HepG2 (cell line): ENCODE measurements around the gene ANGPTL5. TPM values are rescaled to one million over a fixed set of nuclear protein-coding genes. Genes with fewer than 3 reads are reported as not detected.

Source experiments
- ATAC-seq: fragments of 200-7000 bp; cut with Tn5 transposase; 3 replicates; pipeline ENCODE4 v1.9.1; 2020; ENCODE audit warnings: mild to moderate bottlenecking, moderate library complexity
- BruUV-seq: library from RNA; stranded (reverse); fragments of 400-500 nt; replicated peaks from 2 replicates; lab custom pipeline; 2021; lab: Mats Ljungman, UMichigan
- CTCF ChIA-PET: fragments of 300-600 bp; formaldehyde crosslinking; extraction: SDS; loops from one replicate; lab custom pipeline; 2021; ENCODE audit warnings: low total read pairs, inconsistent platforms, low intra/inter-chr PET ratio; lab: Yijun Ruan, JAX
- POLR2A ChIA-PET: fragments of 350-600 bp; sonication (Branson Sonifier 250); formaldehyde crosslinking; loops from one replicate; lab custom pipeline; 2020; ENCODE audit warnings: antibody characterized with exemption, inconsistent platforms; lab: Yijun Ruan, JAX
- DNase-seq: peaks from one replicate; pipeline ENCODE4 v3.0.0-alpha.2; 2015; ENCODE audit warnings: low spot score
- FAIRE-seq: peaks from 3 replicates; lab custom pipeline; 2011; peaks lifted over from hg19 to GRCh38; lab: Jason Lieb, UNC
- H2AFZ ChIP-seq: one replicate; pipeline ENCODE4 v1.6.1; 2011; ENCODE audit warnings: low read length, inconsistent platforms
- H3K27ac ChIP-seq: fragments of 300-600 bp; 3 replicates; pipeline ENCODE4 v1.8.0; 2011; ENCODE audit warnings: mixed run types, mild to moderate bottlenecking, mixed read lengths, low read length, inconsistent platforms; ENCODE audit not compliant: insufficient read depth; ENCODE audit errors: extremely low read length
- H3K27me3 ChIP-seq, 2 experiments: fragments of 200-600 bp in 1 of 2; 2 replicates in 1 of 2; 3 replicates in 1 of 2; pipeline versions ENCODE4 v1.6.0 to v1.8.0; 2011; ENCODE audit warnings: low read length in 2 of 2, mild to moderate bottlenecking in 2 of 2, moderate library complexity in 2 of 2, inconsistent platforms in 1 of 2; ENCODE audit not compliant: insufficient read depth in 2 of 2, control insufficient read depth in 1 of 2
- H3K36me3 ChIP-seq, 2 experiments: fragments of 200-600 bp in 1 of 2; replicated peaks in 1 of 2; 2 replicates in 1 of 2; 3 replicates in 1 of 2; pipeline versions ENCODE4 v1.5.1 to v1.8.0; 2011; ENCODE audit warnings: low read length in 2 of 2, inconsistent platforms in 1 of 2; ENCODE audit not compliant: insufficient read depth in 2 of 2, control insufficient read depth in 1 of 2
- H3K4me1 ChIP-seq: 2 replicates; pipeline ENCODE4 v1.5.1; 2012; ENCODE audit warnings: low read length, inconsistent platforms; ENCODE audit not compliant: insufficient read depth
- H3K4me2 ChIP-seq: 2 replicates; pipeline ENCODE4 v1.6.0; 2011; ENCODE audit warnings: low read depth, low read length, inconsistent platforms
- H3K4me3 ChIP-seq, 3 experiments: fragments of 200-600 bp in 1 of 3; sonication (generic), shearing (Covaris generic) in 1 of 3; replicated peaks in 1 of 3; 2 replicates each; pipeline ENCODE4 v1.5.1; 2011 to 2016; ENCODE audit warnings: low read length in 3 of 3, inconsistent platforms in 2 of 3, low read depth in 2 of 3, mild to moderate bottlenecking in 2 of 3, control low read depth in 1 of 3, mixed read lengths in 1 of 3; ENCODE audit not compliant: insufficient read depth in 1 of 3
- H3K79me2 ChIP-seq: one replicate; pipeline ENCODE4 v1.6.1; 2011; ENCODE audit warnings: low read length, inconsistent platforms; ENCODE audit not compliant: insufficient read depth
- H3K9ac ChIP-seq: 2 replicates; pipeline ENCODE4 v1.6.0; 2011; ENCODE audit warnings: mild to moderate bottlenecking, low read depth, low read length, inconsistent platforms; ENCODE audit not compliant: insufficient read depth
- H3K9me3 ChIP-seq: 2 replicates; pipeline ENCODE4 v1.5.1; 2012; ENCODE audit warnings: mild to moderate bottlenecking, low read length
- H4K20me1 ChIP-seq: 2 replicates; pipeline ENCODE4 v1.6.0; 2011; ENCODE audit warnings: inconsistent platforms, mild to moderate bottlenecking, low read length, moderate library complexity; ENCODE audit not compliant: insufficient read depth
- PAWR ChIP-seq: sonication (generic); formaldehyde crosslinking; IDR thresholded peaks from 2 replicates; pipeline ENCODE4 v1.4.0; 2020; ENCODE audit warnings: missing genetic modification reagents, mild to moderate bottlenecking, borderline replicate concordance
- PPARG ChIP-seq: conservative IDR thresholded peaks from 2 replicates; pipeline ENCODE4 v1.6.1; 2016; ENCODE audit warnings: missing biosample characterization, missing genetic modification reagents
- SMAD9 ChIP-seq: sonication (generic); formaldehyde crosslinking; IDR thresholded peaks from 2 replicates; pipeline ENCODE4 v1.5.1; 2020; ENCODE audit warnings: mild to moderate bottlenecking, missing genetic modification reagents
- ZNF446 ChIP-seq: sonication (generic); formaldehyde crosslinking; IDR thresholded peaks from 2 replicates; pipeline ENCODE4 v1.5.0; 2020; ENCODE audit warnings: mild to moderate bottlenecking, missing genetic modification reagents
- ZNF770 ChIP-seq: sonication (generic); formaldehyde crosslinking; IDR thresholded peaks from 2 replicates; pipeline ENCODE4 v1.5.0; 2020; ENCODE audit warnings: mild to moderate bottlenecking, missing genetic modification reagents
- ZSCAN29 ChIP-seq: sonication (generic); formaldehyde crosslinking; conservative IDR thresholded peaks from 2 replicates; pipeline ENCODE4 v1.4.0; 2020; ENCODE audit warnings: mild to moderate bottlenecking, missing genetic modification reagents
- ZSCAN31 ChIP-seq: sonication (generic); formaldehyde crosslinking; IDR thresholded peaks from 2 replicates; pipeline ENCODE4 v1.5.0; 2020; ENCODE audit warnings: low read depth, mild to moderate bottlenecking, missing genetic modification reagents
- WGBS: methylation state at CpG from one replicate; pipeline ENCODE4 v1.1.6; 2017; ENCODE audit warnings: low lambda C conversion rate; 5-methylcytosine and 5-hydroxymethylcytosine counted together
- in situ Hi-C: cut with HindIII; loops from 2 replicates; pipeline ENCODE4 v1.10.0; 2017; ENCODE audit warnings: low pct_unique_long_range_greater_than_20kb; ENCODE audit not compliant: extremely low pct_ligation_motif_present
- intact Hi-C: fragments of 100-400 bp; cut with micrococcal nuclease; formaldehyde crosslinking; loops from one replicate; pipeline ENCODE4 v1.10.0; 2022; ENCODE audit not compliant: unreplicated experiment
- polyA plus RNA-seq, 8 experiments: library from polyadenylated mRNA; depleted of rRNA in 3 of 8; stranded (reverse) in 7 of 8; unstranded in 1 of 8; fragments of >200 nt; fragmentation: Illumina TruSeq in 4 of 8; extraction: Trizol in 4 of 8; gene quantifications; 2 replicates each; pipeline versions ENCODE4 v1.2.1 to v1.2.3, GENCODE V29; 2011 to 2016; ENCODE audit warnings: low read depth in 4 of 8, missing spikeins in 1 of 8, mixed read lengths in 1 of 8; ENCODE audit not compliant: insufficient read depth in 1 of 8
- total RNA-seq, 5 experiments: library from RNA; depleted of rRNA; stranded (reverse); fragments of >200 nt; fragmentation: Illumina TruSeq; extraction: Trizol; gene quantifications; 2 replicates each; pipeline ENCODE4 v1.2.3, GENCODE V29; 2016; ENCODE audit warnings: low read depth in 1 of 5

Gene ANGPTL5
- total and polyA plus RNA-seq, 2 of the 13 experiments (the other 11 are each of a cell fraction or from before 2014, with no cell fraction given): not detected

- no peaks in the 10 kb centered on the region for H3K27me3 ChIP-seq
- DNase-seq (no peak), ATAC-seq (no peak), FAIRE-seq (no peak)
- in situ Hi-C loops: loop anchor here (10.0 kb wide), 1 partner anchor 50 kb away; no protein-coding TSS in a partner anchor
- H3K4me1 ChIP-seq: peaks cover 34% of the 10 kb centered on the region
- H3K4me3 ChIP-seq: peak overlapping the region; percentile 78 to 85 (median 84)
- H3K36me3 ChIP-seq: no peaks in the 10 kb centered on the region
- H3K9me3 ChIP-seq: no peaks in the 10 kb centered on the region
- BruUV-seq: no TSS peak
- peak; percentile 49; the same call in 1 of the 2 replicates for TF ChIP-seq PPARG (CRISPR knock-in tag)
- TF ChIP-seq ZNF770 (CRISPR knock-in tag): no peak
- H3K4me2 ChIP-seq: peak overlapping the region; percentile 81
- no peaks in the 10 kb centered on the region for H4K20me1 ChIP-seq
- no peak overlapping the region for H3K27ac ChIP-seq
- no peaks in the 10 kb centered on the region for H3K79me2 ChIP-seq
- WGBS: 15% methylated on average over 6 of the region's 6 CpGs
- POLR2A ChIA-PET: interaction anchor here (0.9 to 1.8 kb wide), 4 partner anchors 48 to 93 kb away, joined by 4 to 12 read pairs (median 4); no protein-coding TSS in a partner anchor
- intact Hi-C loops: loop anchor here (10.0 kb wide), 1 partner anchor 200 kb away; the partner anchor contains the start of gene YAP1
- no peak overlapping the region for H2AFZ ChIP-seq
- H3K9ac ChIP-seq: no peak overlapping the region; the same call in 1 of the 2 replicates
- CTCF ChIA-PET: interaction anchor here (0.8 kb wide), 1 partner anchor 94 kb away, joined by 3 read pairs; no protein-coding TSS in a partner anchor
These were observed 2.0 kb downstream of the ANGPTL5 start for GRCh38 chr11:101914341-101914737.

GRCh38 chr11:101913656-101914055 is 2.7 kb downstream of the ANGPTL5 start:
- 62% methylated on average over 5 of the region's 5 CpGs for WGBS
- ATAC-seq (no peak), DNase-seq (no peak), FAIRE-seq (no peak)
- in situ Hi-C loops: loop anchor here (10.0 kb wide), 1 partner anchor 49 kb away; no protein-coding TSS in a partner anchor
- Histone ChIP-seq H3K9me3 (no peaks in the 10 kb centered on the region), H4K20me1 (no peaks in the 10 kb centered on the region), H3K4me3 (no peak overlapping the region), H3K4me2 (0 out of 2 replicates have a peak overlapping the region, but pooled peaks have one; percentile 30), H3K4me1 (peaks cover 34% of the 10 kb centered on the region), H3K9ac (no peak overlapping the region), H3K36me3 (no peaks in the 10 kb centered on the region), H2AFZ (no peak overlapping the region), H3K27me3 (no peaks in the 10 kb centered on the region), H3K27ac (no peak overlapping the region), H3K79me2 (no peaks in the 10 kb centered on the region)
- ChIA-PET POLR2A (interaction anchor here (1.3 to 1.4 kb wide), 2 partner anchors 47 to 94 kb away, joined by 3 to 5 read pairs; no protein-coding TSS in a partner anchor), CTCF (no interaction called here)
- BruUV-seq: no TSS peak
- intact Hi-C loops: loop anchor here (10.0 kb wide), 1 partner anchor 201 kb away; the partner anchor contains the start of gene YAP1
- no peak for TF ChIP-seq ZSCAN31 (CRISPR knock-in tag)
- TF ChIP-seq PAWR (CRISPR knock-in tag): no peak
- no peak for TF ChIP-seq ZNF446
- TF ChIP-seq SMAD9: no peak
- TF ChIP-seq ZSCAN29: no peak
